ENCODE measurements around the gene KDM6A.

KDM6A gene

GRCh38 chrX:45154462-45154861 lies 281.5 kb downstream of the KDM6A start:
- H3K27ac Mint-ChIP-seq = no peak overlapping the region
- no peaks in the 10 kb centered on the region for H3K9me3 Mint-ChIP-seq
- no peaks in the 10 kb centered on the region for H3K36me3 Mint-ChIP-seq (ENCODE audit: low read depth)
- H3K27me3 Mint-ChIP-seq (ENCODE audit: low read depth) = no peaks in the 10 kb centered on the region
- DNase-seq (ENCODE audit: low spot score) = no peak
- H3K4me3 Mint-ChIP-seq = no peak overlapping the region
- H3K4me1 Mint-ChIP-seq (ENCODE audit: low read depth) = no peaks in the 10 kb centered on the region

GRCh38 chrX:45157647-45158046 lies 284.7 kb downstream of the KDM6A start:
- no peak for DNase-seq (ENCODE audit: low spot score)
- Mint-ChIP-seq H3K4me1 (ENCODE audit: low read depth) (no peaks in the 10 kb centered on the region), H3K4me3 (no peak overlapping the region), H3K27ac (no peak overlapping the region), H3K36me3 (ENCODE audit: low read depth) (no peaks in the 10 kb centered on the region), H3K27me3 (ENCODE audit: low read depth) (no peaks in the 10 kb centered on the region), H3K9me3 (no peaks in the 10 kb centered on the region)

Data from T-helper 2 cell treated with Interferon-gamma antibody and Interleukin-4, amounts not matched to agents 5 μg/mL and 100 μg/mL, for 36 hours (primary cell).